ENCODE results near the gene MRRF.

MRRF gene

GRCh38 chr9:122377241-122378164 lies 112.8 kb downstream of the MRRF start:
- Histone ChIP-seq H3K4me3 (ENCODE audit: insufficient read depth in 1 of 2, low read depth in 1 of 2, low read length in 2 of 2) (no peak overlapping the region), H3K79me1 (replicated peaks; ENCODE audit: low read length, poor library complexity, severe bottlenecking) (peaks cover 2% of the 10 kb centered on the region), H2AK5ac (ENCODE audit: low read length, severe bottlenecking) (no peak overlapping the region), H3K4me2 (ENCODE audit: low read length, poor library complexity, severe bottlenecking) (no peak overlapping the region), H3K4ac (ENCODE audit: low read depth in 1 of 2, low read length in 2 of 2) (no peak overlapping the region), H4K8ac (ENCODE audit: low read length) (no peak overlapping the region), H4K91ac (ENCODE audit: low read length) (no peak overlapping the region), H3K9me3 (ENCODE audit: control insufficient read depth, low read length) (peaks cover 6% of the 10 kb centered on the region), H2BK120ac (ENCODE audit: low read depth, low read length) (no peak overlapping the region), H3K23ac (ENCODE audit: low read length in 2 of 2) (no peak overlapping the region), H3K4me1 (ENCODE audit: control insufficient read depth, insufficient read depth, low read depth, low read length) (peaks cover 24% of the 10 kb centered on the region), H3K27ac (ENCODE audit: low read length, poor library complexity, severe bottlenecking) (no peak overlapping the region), H2BK5ac (ENCODE audit: low read depth, low read length, poor library complexity, severe bottlenecking) (no peak overlapping the region), H3K9ac (ENCODE audit: low read length) (no peak overlapping the region), H2AFZ (ENCODE audit: low read depth, low read length) (no peak overlapping the region), H2BK12ac (ENCODE audit: low read length in 2 of 2) (no peak overlapping the region), H3K14ac (ENCODE audit: low read length in 2 of 2) (no peak overlapping the region), H3K18ac (ENCODE audit: low read depth in 1 of 2, low read length in 2 of 2) (no peak overlapping the region), H3K27me3 (ENCODE audit: control insufficient read depth in 1 of 2, insufficient read depth in 1 of 2, low read length in 2 of 2) (no peaks in the 10 kb centered on the region), H2BK15ac (ENCODE audit: low read depth, poor library complexity, severe bottlenecking) (no peak overlapping the region), H3K36me3 (ENCODE audit: control insufficient read depth in 1 of 2, insufficient read depth in 2 of 2, low read depth in 1 of 2, low read length in 2 of 2) (peaks cover 0 to 38% of the 10 kb centered on the region in 2 experiments)
- 75% methylated on average over 24 of the region's 24 CpGs for WGBS
- no peak for DNase-seq

GRCh38 chr9:122378236-122378635 lies 113.6 kb downstream of the MRRF start:
- Histone ChIP-seq H3K9me3 (ENCODE audit: control insufficient read depth, low read length) (peaks cover 6% of the 10 kb centered on the region), H4K91ac (ENCODE audit: low read length) (no peak overlapping the region), H3K18ac (ENCODE audit: low read depth in 1 of 2, low read length in 2 of 2) (no peak overlapping the region), H2AK5ac (ENCODE audit: low read length, severe bottlenecking) (no peak overlapping the region), H3K23ac (ENCODE audit: low read length in 2 of 2) (no peak overlapping the region), H3K9ac (ENCODE audit: low read length) (no peak overlapping the region), H4K8ac (ENCODE audit: low read length) (no peak overlapping the region), H3K36me3 (ENCODE audit: control insufficient read depth in 1 of 2, insufficient read depth in 2 of 2, low read depth in 1 of 2, low read length in 2 of 2) (peaks cover 0 to 38% of the 10 kb centered on the region in 2 experiments), H3K4me3 (ENCODE audit: insufficient read depth in 1 of 2, low read depth in 1 of 2, low read length in 2 of 2) (no peak overlapping the region), H2AFZ (ENCODE audit: low read depth, low read length) (no peak overlapping the region), H3K14ac (ENCODE audit: low read length in 2 of 2) (no peak overlapping the region), H3K4me2 (ENCODE audit: low read length, poor library complexity, severe bottlenecking) (no peak overlapping the region), H2BK12ac (ENCODE audit: low read length in 2 of 2) (no peak overlapping the region), H3K79me1 (replicated peaks; ENCODE audit: low read length, poor library complexity, severe bottlenecking) (peaks cover 2% of the 10 kb centered on the region), H2BK120ac (ENCODE audit: low read depth, low read length) (no peak overlapping the region), H3K27ac (ENCODE audit: low read length, poor library complexity, severe bottlenecking) (no peak overlapping the region), H2BK5ac (ENCODE audit: low read depth, low read length, poor library complexity, severe bottlenecking) (no peak overlapping the region), H3K27me3 (ENCODE audit: control insufficient read depth in 1 of 2, insufficient read depth in 1 of 2, low read length in 2 of 2) (no peaks in the 10 kb centered on the region), H2BK15ac (ENCODE audit: low read depth, poor library complexity, severe bottlenecking) (no peak overlapping the region), H3K4me1 (ENCODE audit: control insufficient read depth, insufficient read depth, low read depth, low read length) (peaks cover 26% of the 10 kb centered on the region), H3K4ac (ENCODE audit: low read depth in 1 of 2, low read length in 2 of 2) (no peak overlapping the region)
- WGBS = 92% methylated on average over 8 of the region's 8 CpGs
- no peak for DNase-seq

- H2BK120ac ChIP-seq (ENCODE audit: low read depth, low read length) = no peak overlapping the region
- H3K14ac ChIP-seq (ENCODE audit: low read length in 2 of 2) = no peak overlapping the region
- H3K27ac ChIP-seq (ENCODE audit: low read length, poor library complexity, severe bottlenecking) = no peak overlapping the region
- no peak overlapping the region for H3K4me3 ChIP-seq (ENCODE audit: insufficient read depth in 1 of 2, low read depth in 1 of 2, low read length in 2 of 2)
- peaks cover 0 to 39% of the 10 kb centered on the region in 2 experiments for H3K36me3 ChIP-seq (ENCODE audit: control insufficient read depth in 1 of 2, insufficient read depth in 2 of 2, low read depth in 1 of 2, low read length in 2 of 2)
- no peak overlapping the region for H3K4me2 ChIP-seq (ENCODE audit: low read length, poor library complexity, severe bottlenecking)
- no peak overlapping the region for H4K8ac ChIP-seq (ENCODE audit: low read length)
- DNase-seq = no peak
- H2AFZ ChIP-seq (ENCODE audit: low read depth, low read length) = no peak overlapping the region
- H3K79me1 ChIP-seq (replicated peaks; ENCODE audit: low read length, poor library complexity, severe bottlenecking) = peaks cover 2% of the 10 kb centered on the region
- H3K4me1 ChIP-seq (ENCODE audit: control insufficient read depth, insufficient read depth, low read depth, low read length) = peaks cover 35% of the 10 kb centered on the region
- H3K4ac ChIP-seq (ENCODE audit: low read depth in 1 of 2, low read length in 2 of 2) = no peak overlapping the region
- no peak overlapping the region for H4K91ac ChIP-seq (ENCODE audit: low read length)
- 19% methylated on average over 1 of the region's 1 CpG for WGBS
- H2BK15ac ChIP-seq (ENCODE audit: low read depth, poor library complexity, severe bottlenecking) = no peak overlapping the region
- H3K18ac ChIP-seq (ENCODE audit: low read depth in 1 of 2, low read length in 2 of 2) = no peak overlapping the region
- H2BK5ac ChIP-seq (ENCODE audit: low read depth, low read length, poor library complexity, severe bottlenecking) = no peak overlapping the region
- H2BK12ac ChIP-seq (ENCODE audit: low read length in 2 of 2) = no peak overlapping the region
- no peak overlapping the region for H3K9ac ChIP-seq (ENCODE audit: low read length)
- H3K9me3 ChIP-seq (ENCODE audit: control insufficient read depth, low read length) = peaks cover 6% of the 10 kb centered on the region
- no peak overlapping the region for H2AK5ac ChIP-seq (ENCODE audit: low read length, severe bottlenecking)
- no peaks in the 10 kb centered on the region for H3K27me3 ChIP-seq (ENCODE audit: control insufficient read depth in 1 of 2, insufficient read depth in 1 of 2, low read length in 2 of 2)
- no peak overlapping the region for H3K23ac ChIP-seq (ENCODE audit: low read length in 2 of 2)
Measured at GRCh38 chr9:122379340-122379739, 114.7 kb downstream of the MRRF start.

- Histone ChIP-seq H2BK120ac (ENCODE audit: low read depth, low read length) (no peak overlapping the region), H3K18ac (ENCODE audit: low read depth in 1 of 2, low read length in 2 of 2) (no peak overlapping the region), H4K8ac (ENCODE audit: low read length) (no peak overlapping the region), H2BK15ac (ENCODE audit: low read depth, poor library complexity, severe bottlenecking) (no peak overlapping the region), H3K36me3 (ENCODE audit: control insufficient read depth in 1 of 2, insufficient read depth in 2 of 2, low read depth in 1 of 2, low read length in 2 of 2) (peaks cover 0 to 46% of the 10 kb centered on the region in 2 experiments), H3K14ac (ENCODE audit: low read length in 2 of 2) (no peak overlapping the region), H3K79me1 (replicated peaks; ENCODE audit: low read length, poor library complexity, severe bottlenecking) (peaks cover 2% of the 10 kb centered on the region), H3K4me2 (ENCODE audit: low read length, poor library complexity, severe bottlenecking) (no peak overlapping the region), H3K27ac (ENCODE audit: low read length, poor library complexity, severe bottlenecking) (no peak overlapping the region), H3K4ac (ENCODE audit: low read depth in 1 of 2, low read length in 2 of 2) (no peak overlapping the region), H2BK5ac (ENCODE audit: low read depth, low read length, poor library complexity, severe bottlenecking) (no peak overlapping the region), H3K9ac (ENCODE audit: low read length) (no peak overlapping the region), H3K4me3 (ENCODE audit: insufficient read depth in 1 of 2, low read depth in 1 of 2, low read length in 2 of 2) (no peak overlapping the region), H3K4me1 (ENCODE audit: control insufficient read depth, insufficient read depth, low read depth, low read length) (peaks cover 32% of the 10 kb centered on the region), H3K23ac (ENCODE audit: low read length in 2 of 2) (no peak overlapping the region), H3K27me3 (ENCODE audit: control insufficient read depth in 1 of 2, insufficient read depth in 1 of 2, low read length in 2 of 2) (no peaks in the 10 kb centered on the region), H2AFZ (ENCODE audit: low read depth, low read length) (no peak overlapping the region), H2AK5ac (ENCODE audit: low read length, severe bottlenecking) (no peak overlapping the region), H3K9me3 (ENCODE audit: control insufficient read depth, low read length) (peaks cover 6% of the 10 kb centered on the region), H4K91ac (ENCODE audit: low read length) (no peak overlapping the region), H2BK12ac (ENCODE audit: low read length in 2 of 2) (no peak overlapping the region)
- 83% methylated on average over 2 of the region's 4 CpGs for WGBS
- no peak for DNase-seq
Measured at GRCh38 chr9:122380293-122380692, 115.6 kb downstream of the MRRF start.
